OCI-LY7 (cell line): ENCODE measurements around the gene SEPTIN11. TPM values are rescaled to one million over a fixed set of nuclear protein-coding genes. Genes with fewer than 3 reads are reported as not detected.

Experiments
- BruUV-seq: library from RNA; stranded (reverse); fragments of 400-500 nt; replicated peaks from 2 replicates; lab custom pipeline; 2021; lab: Mats Ljungman, UMichigan
- CTCF ChIA-PET: fragments of 300-600 bp; sonication (Branson Sonifier 250); formaldehyde crosslinking; loops from one replicate; lab custom pipeline; 2022; ENCODE audit warnings: antibody characterized with exemption; ENCODE audit not compliant: unreplicated experiment; lab: Charles Lee
- POLR2A ChIA-PET: fragments of 300-600 bp; sonication (Branson Sonifier 250); formaldehyde crosslinking; loops from one replicate; lab custom pipeline; 2022; ENCODE audit warnings: antibody characterized with exemption; lab: Charles Lee
- DNase-seq: peaks from one replicate; pipeline ENCODE4 v3.0.0-alpha.2; 2015; ENCODE audit warnings: low spot score
- H2AFZ ChIP-seq: fragments of 200-600 bp; sonication (generic), shearing (Covaris generic); 2 replicates; pipeline ENCODE4 v1.6.1; 2014; ENCODE audit warnings: mild to moderate bottlenecking, antibody characterized with exemption, low read length, moderate library complexity
- H3K27ac ChIP-seq: fragments of 200-600 bp; sonication (generic); 2 replicates; pipeline ENCODE4 v1.5.1; 2014; ENCODE audit warnings: mixed run types, low read depth, mild to moderate bottlenecking, moderate library complexity, low read length, inconsistent platforms; ENCODE audit not compliant: poor library complexity, severe bottlenecking
- H3K36me3 ChIP-seq: fragments of 200-600 bp; sonication (generic); 2 replicates; pipeline ENCODE4 v1.6.1; 2014; ENCODE audit warnings: mild to moderate bottlenecking, antibody characterized with exemption, low read length, moderate library complexity, mixed read lengths; ENCODE audit not compliant: insufficient read depth
- H3K4me1 ChIP-seq: fragments of 200-600 bp; sonication (generic); 2 replicates; pipeline ENCODE4 v1.5.1; 2014; ENCODE audit warnings: mild to moderate bottlenecking, low read length; ENCODE audit not compliant: insufficient read depth, poor library complexity, severe bottlenecking
- H3K4me2 ChIP-seq: fragments of 200-600 bp; sonication (generic); 2 replicates; pipeline ENCODE4 v1.6.1; 2014; ENCODE audit warnings: mild to moderate bottlenecking, low read length
- H3K4me3 ChIP-seq: fragments of 200-600 bp; sonication (generic); 2 replicates; pipeline ENCODE4 v1.5.1; 2014; ENCODE audit warnings: mild to moderate bottlenecking, low read depth, low read length; ENCODE audit not compliant: poor library complexity, severe bottlenecking
- H3K79me2 ChIP-seq: fragments of 200-600 bp; sonication (generic); 2 replicates; pipeline ENCODE4 v1.6.1; 2016; ENCODE audit warnings: low read depth, mild to moderate bottlenecking, low read length, moderate library complexity, mixed read lengths; ENCODE audit not compliant: insufficient read depth
- H3K9me2 ChIP-seq: fragments of 200-600 bp; sonication (generic); 2 replicates; pipeline ENCODE4 v1.6.1; 2016; ENCODE audit warnings: mild to moderate bottlenecking, low read length, mixed read lengths; ENCODE audit not compliant: insufficient read depth
- H3K9me3 ChIP-seq: fragments of 200-600 bp; sonication (generic); 2 replicates; pipeline ENCODE4 v1.6.1; 2014; ENCODE audit warnings: mild to moderate bottlenecking, mixed run types, low read length, mixed read lengths
- H4K20me1 ChIP-seq: fragments of 200-600 bp; sonication (generic); 2 replicates; pipeline ENCODE4 v1.6.1; 2014; ENCODE audit warnings: mild to moderate bottlenecking, antibody characterized with exemption, low read length, moderate library complexity, mixed read lengths; ENCODE audit not compliant: insufficient read depth
- EZH2phosphoT487 ChIP-seq: fragments of 200-600 bp; sonication (generic); IDR thresholded peaks from 2 replicates; pipeline ENCODE4 v1.6.1; 2018; ENCODE audit warnings: low read depth, borderline replicate concordance, mild to moderate bottlenecking, mixed run types, antibody characterized with exemption, low read length, moderate library complexity, mixed read lengths
- intact Hi-C: fragments of 100-400 bp; cut with micrococcal nuclease; formaldehyde crosslinking; loops from one replicate; pipeline ENCODE4 v1.10.0; 2022; ENCODE audit not compliant: unreplicated experiment
- total RNA-seq, 2 experiments: library from RNA; depleted of rRNA in 1 of 2; stranded (reverse); fragments of >200 nt in 1 of 2; shearing (Covaris generic) in 1 of 2; gene quantifications; 2 replicates each; pipeline ENCODE4 v1.2.3, GENCODE V29; 2014 to 2022
- TF ChIP-seq, protein P1 (sequence below): fragments of 200-600 bp; sonication (generic); conservative IDR thresholded peaks from 2 replicates; pipeline ENCODE4 v1.5.1; 2014; ENCODE audit warnings: mild to moderate bottlenecking, antibody characterized with exemption, low read length, moderate library complexity, mixed read lengths

The SEPTIN11 gene
- total RNA-seq, 2 experiments from 2014 or later, result 23.5 to 33.9 TPM

DNA sequence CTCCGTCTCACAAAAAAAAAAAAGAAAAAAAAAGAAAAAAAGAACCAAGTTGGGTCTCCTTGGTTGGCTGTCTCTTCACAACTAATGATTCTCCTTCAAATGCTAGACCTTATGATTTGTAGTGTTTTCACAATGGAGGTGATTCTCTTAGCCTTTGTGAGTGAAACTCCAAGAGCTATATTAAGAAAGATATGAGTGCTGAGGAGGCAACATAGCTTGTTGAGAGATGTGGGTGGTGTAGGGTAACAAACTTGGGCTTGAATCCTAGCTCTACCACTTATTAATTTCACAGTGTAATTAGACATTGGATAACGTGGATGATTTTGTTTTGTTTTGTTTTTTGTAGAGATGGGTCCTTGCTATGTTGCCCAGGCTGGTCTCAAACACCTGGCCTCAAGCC lies 10.4 kb upstream of the SEPTIN11 start:
- ChIA-PET CTCF (no interaction called here), POLR2A (no interaction called here)
- no peaks in the 10 kb centered on the region for H4K20me1 ChIP-seq
- H3K27ac ChIP-seq, result no peak overlapping the region
- TF ChIP-seq, protein P1, sequence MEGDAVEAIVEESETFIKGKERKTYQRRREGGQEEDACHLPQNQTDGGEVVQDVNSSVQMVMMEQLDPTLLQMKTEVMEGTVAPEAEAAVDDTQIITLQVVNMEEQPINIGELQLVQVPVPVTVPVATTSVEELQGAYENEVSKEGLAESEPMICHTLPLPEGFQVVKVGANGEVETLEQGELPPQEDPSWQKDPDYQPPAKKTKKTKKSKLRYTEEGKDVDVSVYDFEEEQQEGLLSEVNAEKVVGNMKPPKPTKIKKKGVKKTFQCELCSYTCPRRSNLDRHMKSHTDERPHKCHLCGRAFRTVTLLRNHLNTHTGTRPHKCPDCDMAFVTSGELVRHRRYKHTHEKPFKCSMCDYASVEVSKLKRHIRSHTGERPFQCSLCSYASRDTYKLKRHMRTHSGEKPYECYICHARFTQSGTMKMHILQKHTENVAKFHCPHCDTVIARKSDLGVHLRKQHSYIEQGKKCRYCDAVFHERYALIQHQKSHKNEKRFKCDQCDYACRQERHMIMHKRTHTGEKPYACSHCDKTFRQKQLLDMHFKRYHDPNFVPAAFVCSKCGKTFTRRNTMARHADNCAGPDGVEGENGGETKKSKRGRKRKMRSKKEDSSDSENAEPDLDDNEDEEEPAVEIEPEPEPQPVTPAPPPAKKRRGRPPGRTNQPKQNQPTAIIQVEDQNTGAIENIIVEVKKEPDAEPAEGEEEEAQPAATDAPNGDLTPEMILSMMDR, result no peak
- no peak for TF ChIP-seq EZH2phosphoT487
- BruUV-seq, result no TSS peak
- H3K4me2 ChIP-seq, result no peak overlapping the region
- intact Hi-C loops, result no loop called here
- H3K36me3 ChIP-seq, result no peaks in the 10 kb centered on the region
- DNase-seq, result no peak
- no peaks in the 10 kb centered on the region for H3K4me1 ChIP-seq
- H3K4me3 ChIP-seq, result no peak overlapping the region
- H2AFZ ChIP-seq, result no peak overlapping the region
- no peaks in the 10 kb centered on the region for H3K79me2 ChIP-seq
- no peaks in the 10 kb centered on the region for H3K9me3 ChIP-seq
- H3K9me2 ChIP-seq, result no peaks in the 10 kb centered on the region

DNA sequence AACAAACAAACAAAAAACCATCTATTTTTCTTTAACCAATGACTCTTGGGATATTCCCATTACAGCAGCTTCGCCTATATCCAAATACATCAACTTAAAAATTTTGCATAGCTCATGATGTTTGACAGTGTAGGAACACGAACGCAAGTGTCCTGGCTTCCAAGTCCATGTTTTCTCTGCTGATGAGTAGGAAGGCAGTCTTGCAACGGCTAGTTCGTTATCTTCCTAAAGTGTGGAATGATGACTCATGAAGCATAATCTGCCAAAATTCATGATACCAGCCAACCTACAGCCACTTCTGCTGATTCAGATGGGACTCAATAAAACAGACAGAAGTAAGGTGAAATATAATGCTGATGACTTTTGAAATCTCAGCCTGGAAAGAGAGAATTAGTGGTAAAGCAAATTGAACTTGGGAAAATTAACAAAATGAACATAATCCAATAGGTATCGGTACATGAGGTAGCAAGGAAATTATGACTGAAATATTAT lies 6.4 kb upstream of the SEPTIN11 start:
- Histone ChIP-seq H3K9me2 (no peaks in the 10 kb centered on the region), H3K36me3 (no peaks in the 10 kb centered on the region), H4K20me1 (no peaks in the 10 kb centered on the region), H3K9me3 (no peaks in the 10 kb centered on the region), H3K4me3 (no peak overlapping the region), H3K79me2 (no peaks in the 10 kb centered on the region), H3K4me2 (no peak overlapping the region), H2AFZ (no peak overlapping the region), H3K27ac (no peak overlapping the region), H3K4me1 (no peaks in the 10 kb centered on the region)
- CTCF ChIA-PET, result no interaction called here
- DNase-seq, result no peak
- POLR2A ChIA-PET, result no interaction called here
- BruUV-seq, result no TSS peak
- intact Hi-C loops, result no loop called here
- TF ChIP-seq, protein P1, result no peak

DNA sequence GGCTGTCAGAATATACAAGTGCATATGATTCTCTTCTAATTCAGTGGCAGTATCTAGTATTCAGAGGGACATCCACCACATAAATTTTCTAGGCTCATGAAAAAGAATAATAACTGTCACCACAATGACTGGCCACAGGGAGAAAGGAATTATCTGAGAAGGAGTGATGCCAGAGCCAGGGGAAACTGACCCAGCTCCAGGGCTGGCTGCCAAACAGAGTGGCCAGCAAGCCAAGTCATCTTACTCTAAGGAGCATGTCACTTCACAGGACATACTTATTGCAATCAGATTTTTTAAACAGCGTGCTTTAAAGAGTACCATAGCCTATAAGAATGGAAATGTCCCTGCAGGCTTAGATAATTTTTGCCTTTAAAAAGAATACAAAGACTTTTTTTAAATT lies 5.8 kb upstream of the SEPTIN11 start:
- Histone ChIP-seq H3K79me2 (no peaks in the 10 kb centered on the region), H3K36me3 (no peaks in the 10 kb centered on the region), H3K27ac (no peak overlapping the region), H3K4me1 (no peaks in the 10 kb centered on the region), H3K4me3 (no peak overlapping the region), H2AFZ (no peak overlapping the region), H3K4me2 (no peak overlapping the region), H4K20me1 (no peaks in the 10 kb centered on the region), H3K9me2 (no peaks in the 10 kb centered on the region), H3K9me3 (no peaks in the 10 kb centered on the region)
- TF ChIP-seq EZH2phosphoT487, result no peak
- no peak for DNase-seq
- no TSS peak for BruUV-seq
- intact Hi-C loops, result no loop called here
- ChIA-PET CTCF (no interaction called here), POLR2A (no interaction called here)
